ENCODE results near the gene CACNA1C.
A peak's percentile ranks its signal among the peaks of the same experiment; 100 is the strongest.

CACNA1C gene

GRCh38 chr12:2080604-2081003, 27.8 kb downstream of the CACNA1C start:
- no peak overlapping the region for H3K27ac ChIP-seq
- no peaks in the 10 kb centered on the region for H4K20me1 ChIP-seq
- no peak overlapping the region for H3K9ac ChIP-seq
- TF ChIP-seq Cebpa-rat (IDR thresholded peaks at IDR 0.05): no peak
- no peak overlapping the region for H3K4me3 ChIP-seq
- no peaks in the 10 kb centered on the region for H3K27me3 ChIP-seq
- peaks cover 0 to 21% (median 10%) of the 10 kb centered on the region in 11 experiments; a peak in 15 of 22 replicates for H3K9me3 ChIP-seq (replicated peaks in 1 of 11)
- peaks cover 0 to 6% (median 0%) of the 10 kb centered on the region in 10 experiments; a peak in 2 of 20 replicates for H3K4me1 ChIP-seq
- no peak overlapping the region for H3K4me2 ChIP-seq
- no peaks in the 10 kb centered on the region for H3K36me3 ChIP-seq

DNA sequence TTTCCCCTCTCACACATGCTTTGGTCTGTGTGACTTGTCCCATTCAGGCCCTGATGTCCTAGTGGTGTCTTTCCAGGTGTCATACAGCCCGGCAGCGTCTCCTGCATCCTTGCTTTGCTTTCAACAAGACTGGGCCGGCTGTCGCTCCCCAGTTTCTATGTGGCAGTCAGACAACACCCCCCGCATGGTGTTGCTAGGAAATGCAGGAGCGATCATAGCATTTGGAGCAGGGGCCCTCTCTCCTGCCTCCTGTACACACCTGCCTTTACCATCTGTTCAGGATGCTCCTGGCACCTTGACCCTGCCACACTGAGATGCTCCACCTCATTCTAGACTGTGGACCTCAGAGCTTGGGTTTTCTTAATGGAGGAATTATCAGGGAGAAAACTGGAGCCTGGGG, 29.5 kb downstream of the CACNA1C start:
- Histone ChIP-seq H4K20me1 (no peaks in the 10 kb centered on the region), H3K27ac (no peak overlapping the region), H3K9ac (no peak overlapping the region), H3K9me3 (replicated peaks in 1 of 11) (peaks cover 0 to 21% (median 10%) of the 10 kb centered on the region in 11 experiments; a peak in 15 of 22 replicates), H3K27me3 (no peaks in the 10 kb centered on the region), H3K36me3 (no peaks in the 10 kb centered on the region), H3K4me2 (no peak overlapping the region), H3K4me3 (no peak overlapping the region), H3K4me1 (peaks cover 0 to 6% (median 0%) of the 10 kb centered on the region in 10 experiments; a peak in 2 of 20 replicates)
- TF ChIP-seq Cebpa-rat (IDR thresholded peaks at IDR 0.05): no peak

DNA sequence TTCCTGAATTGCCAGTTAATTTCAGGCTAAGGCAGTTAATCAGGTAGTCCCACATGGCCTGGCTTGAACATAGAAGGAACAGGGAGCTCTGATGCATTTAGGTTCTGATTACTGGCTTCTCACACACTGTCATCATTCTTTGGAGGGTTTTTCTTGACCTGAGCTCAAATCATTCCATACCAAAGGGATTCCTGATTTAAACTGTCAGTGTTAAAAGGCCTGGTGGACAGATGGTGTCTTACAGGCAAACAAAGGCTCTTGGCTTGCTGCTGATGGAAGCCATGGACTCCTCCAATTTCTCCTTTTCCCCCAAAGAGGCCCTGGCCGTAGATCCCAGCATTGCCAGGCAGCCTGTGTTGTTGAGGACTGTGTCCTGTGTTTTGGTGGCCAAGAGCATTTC, 30.2 kb downstream of the CACNA1C start:
- Histone ChIP-seq H3K9ac (no peak overlapping the region), H3K36me3 (no peaks in the 10 kb centered on the region), H4K20me1 (no peaks in the 10 kb centered on the region), H3K27ac (no peak overlapping the region), H3K4me2 (no peak overlapping the region), H3K9me3 (replicated peaks in 1 of 11) (peaks cover 0 to 21% (median 10%) of the 10 kb centered on the region in 11 experiments; a peak in 15 of 22 replicates), H3K4me3 (no peak overlapping the region), H3K4me1 (peaks cover 0 to 6% (median 0%) of the 10 kb centered on the region in 10 experiments; a peak in 2 of 20 replicates), H3K27me3 (no peaks in the 10 kb centered on the region)
- no peak for TF ChIP-seq Cebpa-rat (IDR thresholded peaks at IDR 0.05)

DNA sequence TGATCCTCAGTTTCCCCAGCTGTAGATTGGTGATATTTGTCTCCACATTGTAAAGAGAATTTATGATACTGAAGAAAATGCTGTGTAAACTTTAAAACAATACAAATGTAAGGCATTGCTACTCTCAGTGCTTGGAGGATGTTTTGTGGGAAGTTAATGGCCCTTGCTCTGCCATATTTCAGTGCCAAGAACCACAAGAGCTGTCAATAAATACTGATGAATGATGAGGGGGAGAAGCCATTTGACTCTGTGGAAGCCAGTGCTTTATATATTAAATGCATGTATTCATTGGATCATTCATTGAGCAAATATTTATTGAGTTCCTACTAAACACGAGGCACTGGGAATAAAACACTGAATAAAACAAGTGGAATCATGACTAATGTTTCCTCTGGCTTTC, 30.8 kb downstream of the CACNA1C start:
- H3K9ac ChIP-seq: no peak overlapping the region
- no peak for TF ChIP-seq Cebpa-rat (IDR thresholded peaks at IDR 0.05)

DNA sequence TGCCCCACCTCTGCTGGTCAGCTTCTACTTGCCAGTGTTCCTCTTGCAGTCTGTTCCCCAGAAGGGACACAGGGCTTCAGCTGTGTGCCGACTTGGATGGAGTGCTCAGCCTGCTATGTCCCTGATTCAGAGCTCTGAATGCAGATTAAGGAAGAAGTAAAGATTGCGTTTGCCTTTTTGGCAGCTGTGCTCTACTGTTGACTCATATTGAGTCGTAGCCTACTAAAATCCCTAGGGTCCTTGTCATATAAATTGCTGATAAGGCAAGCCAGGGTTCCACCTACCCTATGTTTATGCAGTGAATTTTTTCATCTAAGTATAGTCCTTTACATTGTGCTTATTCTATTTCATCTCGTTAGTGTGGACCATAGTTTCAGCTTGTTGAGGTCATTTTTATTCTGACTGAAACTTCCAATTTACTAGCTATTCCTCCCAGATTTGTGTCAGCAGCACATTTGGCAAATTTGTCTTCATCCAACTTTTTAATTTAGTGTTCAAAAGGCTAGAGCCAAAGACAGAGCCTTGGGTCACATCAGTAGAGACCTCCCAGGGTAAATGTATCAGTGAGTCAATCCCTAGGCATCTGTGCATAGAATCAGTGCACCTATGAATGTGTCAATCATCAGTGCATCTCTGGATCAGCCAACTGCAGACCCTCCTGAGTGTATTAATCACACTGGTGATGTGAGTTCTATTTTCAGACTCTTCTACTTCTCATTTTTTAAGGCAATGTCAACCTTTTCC, 31.9 kb downstream of the CACNA1C start:
- no peaks in the 10 kb centered on the region for H3K36me3 ChIP-seq
- no peaks in the 10 kb centered on the region for H4K20me1 ChIP-seq
- no peak overlapping the region for H3K9ac ChIP-seq
- H3K9me3 ChIP-seq (replicated peaks in 1 of 11): peaks cover 0 to 12% (median 9%) of the 10 kb centered on the region in 11 experiments; a peak in 13 of 22 replicates
- no peak for TF ChIP-seq Cebpa-rat (IDR thresholded peaks at IDR 0.05)
- H3K4me2 ChIP-seq: no peak overlapping the region
- H3K27ac ChIP-seq: no peak overlapping the region
- H3K27me3 ChIP-seq: no peaks in the 10 kb centered on the region
- H3K4me1 ChIP-seq: peaks cover 0 to 6% (median 0%) of the 10 kb centered on the region in 10 experiments; a peak in 2 of 20 replicates
- H3K4me3 ChIP-seq: no peak overlapping the region

More for the DNA sequence above, 30.8 kb downstream of the CACNA1C start:
- no peak overlapping the region for H3K27ac ChIP-seq
- H4K20me1 ChIP-seq: no peaks in the 10 kb centered on the region
- H3K4me3 ChIP-seq: no peak overlapping the region
- H3K36me3 ChIP-seq: no peaks in the 10 kb centered on the region
- H3K4me1 ChIP-seq: peaks cover 0 to 6% (median 0%) of the 10 kb centered on the region in 10 experiments; a peak in 2 of 20 replicates
- no peaks in the 10 kb centered on the region for H3K27me3 ChIP-seq
- H3K9me3 ChIP-seq (replicated peaks in 1 of 11): peaks cover 0 to 17% (median 10%) of the 10 kb centered on the region in 11 experiments; a peak in 14 of 22 replicates
- H3K4me2 ChIP-seq: no peak overlapping the region

DNA sequence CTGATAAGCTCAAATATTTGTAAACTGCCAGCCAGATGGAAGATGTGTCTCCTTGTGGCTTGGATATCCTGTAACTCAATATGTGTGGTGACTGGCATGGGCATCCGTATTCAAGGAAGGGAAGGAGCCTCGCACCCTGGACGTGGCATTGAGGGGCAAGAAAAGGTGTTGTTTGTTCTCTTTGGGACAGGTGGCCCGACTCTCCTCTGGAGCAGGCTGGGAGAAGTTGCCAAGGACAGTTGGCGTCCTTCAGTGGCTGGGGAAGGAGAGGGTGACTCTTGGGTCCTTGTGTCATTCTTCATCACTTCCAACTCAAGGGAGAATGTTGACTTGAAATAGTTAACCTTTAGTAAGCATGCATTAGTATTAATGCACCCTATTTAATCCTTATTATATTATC, 39.6 kb downstream of the CACNA1C start:
- peaks cover 5 to 11% (median 7%) of the 10 kb centered on the region in 10 experiments; a peak in 16 of 20 replicates for H3K4me1 ChIP-seq
- H3K36me3 ChIP-seq: no peaks in the 10 kb centered on the region
- H3K4me2 ChIP-seq: no peak overlapping the region
- no peaks in the 10 kb centered on the region for H3K9me3 ChIP-seq (replicated peaks in 1 of 11)
- H3K4me3 ChIP-seq: no peak overlapping the region
- H3K27ac ChIP-seq: no peak overlapping the region
- H3K27me3 ChIP-seq: no peaks in the 10 kb centered on the region
- H4K20me1 ChIP-seq: no peaks in the 10 kb centered on the region
- TF ChIP-seq Cebpa-rat (IDR thresholded peaks at IDR 0.05): no peak
- no peak overlapping the region for H3K9ac ChIP-seq

GRCh38 chr12:2092890-2093289, 40.1 kb downstream of the CACNA1C start:
- Histone ChIP-seq H4K20me1 (no peaks in the 10 kb centered on the region), H3K4me2 (no peak overlapping the region), H3K4me3 (no peak overlapping the region), H3K4me1 (peaks cover 5 to 11% (median 7%) of the 10 kb centered on the region in 10 experiments; a peak in 16 of 20 replicates), H3K27ac (no peak overlapping the region), H3K27me3 (no peaks in the 10 kb centered on the region), H3K36me3 (no peaks in the 10 kb centered on the region), H3K9me3 (replicated peaks in 1 of 11) (no peaks in the 10 kb centered on the region), H3K9ac (no peak overlapping the region)
- no peak for TF ChIP-seq Cebpa-rat (IDR thresholded peaks at IDR 0.05)

DNA sequence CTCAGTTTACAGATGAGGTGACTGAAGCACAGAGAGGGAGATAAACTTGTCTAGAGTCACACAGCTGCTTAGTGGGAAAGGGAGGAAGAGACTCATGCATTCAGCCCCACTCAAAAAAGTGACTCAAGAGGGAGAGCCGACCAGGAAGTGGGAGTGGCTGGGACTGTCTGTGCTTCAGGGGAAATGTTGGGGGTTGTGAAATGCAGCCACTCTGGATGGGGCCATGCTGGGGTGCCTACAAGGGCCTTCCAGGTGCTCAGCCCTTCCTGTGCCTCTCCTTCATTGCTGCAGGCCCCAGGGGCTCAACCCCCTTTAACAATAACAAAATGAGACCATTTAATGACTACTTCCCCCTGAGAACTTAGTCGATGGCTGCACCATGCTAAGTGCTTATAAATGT, 41.8 kb downstream of the CACNA1C start:
- Histone ChIP-seq H3K9me3 (replicated peaks in 1 of 11) (no peaks in the 10 kb centered on the region), H3K9ac (no peak overlapping the region), H3K4me3 (no peak overlapping the region), H3K36me3 (no peaks in the 10 kb centered on the region), H3K27me3 (no peaks in the 10 kb centered on the region), H4K20me1 (no peaks in the 10 kb centered on the region; a peak in 1 of 22 replicates), H3K4me2 (peak overlapping the region in 10 of 11 experiments; percentile 4 to 64 (median 38); a peak in 15 of 22 replicates), H3K27ac (no peak overlapping the region), H3K4me1 (peaks cover 5 to 11% (median 7%) of the 10 kb centered on the region in 10 experiments; a peak in 16 of 20 replicates)
- TF ChIP-seq Cebpa-rat (IDR thresholded peaks at IDR 0.05): no peak

- H3K9me3 ChIP-seq (replicated peaks in 1 of 11): no peaks in the 10 kb centered on the region
- H3K4me3 ChIP-seq: no peak overlapping the region
- H3K36me3 ChIP-seq: no peaks in the 10 kb centered on the region
- H3K4me2 ChIP-seq: no peak overlapping the region
- no peak for TF ChIP-seq Cebpa-rat (IDR thresholded peaks at IDR 0.05)
- no peak overlapping the region for H3K27ac ChIP-seq
- H3K4me1 ChIP-seq: peaks cover 5 to 11% (median 7%) of the 10 kb centered on the region in 10 experiments; a peak in 16 of 20 replicates
- no peak overlapping the region for H3K9ac ChIP-seq
- no peaks in the 10 kb centered on the region for H3K27me3 ChIP-seq
- no peaks in the 10 kb centered on the region; a peak in 1 of 22 replicates for H4K20me1 ChIP-seq
Measured at GRCh38 chr12:2095878-2096277, 43.1 kb downstream of the CACNA1C start.
